Stimulated activated CD4-positive, alpha-beta T cell treated with anti-CD3 and anti-CD28 coated beads, Interleukin-12 subunit alpha, Interleukin-12 subunit beta, amount 100 ng/mL, for 48 hours (primary cell): ENCODE data around the gene SPDYC.
"Not testable (repeated sequence)": the region's sequence is repeated elsewhere in the genome, so short reads cannot be mapped to it uniquely, and the experiment has no call there.

ENCODE experiments used
- DNase-seq, 3 donors: peaks; one replicate each; pipeline ENCODE4 v3.0.0-alpha.2; 2020; ENCODE audit warnings: low read depth in 2 of 3, low spot score in 1 of 3

SPDYC gene

GRCh38 chr11:65134240-65134951 lies 35.6 kb upstream of the SPDYC start, which contains the start of gene SYVN1:
TSS of gene SYVN1 (minus strand) at chr11:65134519. CDS start at chr11:65133601, 918 bp downstream.
- DNase-seq = peak; percentile 82 to 90 (median 84)

GRCh38 chr11:65134952-65135632 lies 34.9 kb upstream of the SPDYC start:
- peak; percentile 74 to 79 (median 74) for DNase-seq

- no peak for DNase-seq
Observed at GRCh38 chr11:65135633-65136145, 34.3 kb upstream of the SPDYC start.

DNA sequence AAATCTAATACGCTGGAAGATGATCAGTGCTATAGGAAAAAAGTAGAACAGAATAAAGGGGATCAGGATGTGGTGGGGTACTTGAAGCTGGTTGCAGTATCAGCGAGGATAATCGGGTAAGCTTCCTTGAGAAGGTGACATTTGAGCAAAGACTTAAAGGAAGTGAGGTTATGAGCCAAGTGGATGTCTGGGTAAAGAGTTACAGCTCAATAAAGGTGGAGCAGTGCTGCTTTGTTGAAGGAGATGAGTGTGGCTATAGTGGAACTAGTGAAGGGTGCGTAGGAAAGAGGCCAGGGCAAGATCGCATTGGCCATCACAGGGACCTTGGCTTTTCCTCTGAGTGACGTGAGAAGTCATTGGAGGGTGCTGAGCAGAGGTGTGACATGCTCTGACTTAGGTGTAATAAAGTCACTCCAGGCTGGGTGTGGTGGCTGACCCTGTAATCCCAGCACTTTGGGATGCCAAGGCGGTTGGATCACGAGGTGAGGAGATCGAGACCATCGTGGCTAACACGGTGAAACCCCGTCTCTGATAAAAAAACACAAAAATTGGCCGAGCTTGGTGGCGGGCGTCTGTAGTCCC lies 33.4 kb upstream of the SPDYC start:
- no peak for DNase-seq

- no peak for DNase-seq
Observed at GRCh38 chr11:65141896-65142494, 28.0 kb upstream of the SPDYC start.

GRCh38 chr11:65147352-65148075 lies 22.5 kb upstream of the SPDYC start:
- DNase-seq = no peak

GRCh38 chr11:65148657-65149056 lies 21.4 kb upstream of the SPDYC start:
- no peak for DNase-seq

- DNase-seq = not testable (repeated sequence)
Observed at GRCh38 chr11:65150131-65150508, 19.9 kb upstream of the SPDYC start.

DNA sequence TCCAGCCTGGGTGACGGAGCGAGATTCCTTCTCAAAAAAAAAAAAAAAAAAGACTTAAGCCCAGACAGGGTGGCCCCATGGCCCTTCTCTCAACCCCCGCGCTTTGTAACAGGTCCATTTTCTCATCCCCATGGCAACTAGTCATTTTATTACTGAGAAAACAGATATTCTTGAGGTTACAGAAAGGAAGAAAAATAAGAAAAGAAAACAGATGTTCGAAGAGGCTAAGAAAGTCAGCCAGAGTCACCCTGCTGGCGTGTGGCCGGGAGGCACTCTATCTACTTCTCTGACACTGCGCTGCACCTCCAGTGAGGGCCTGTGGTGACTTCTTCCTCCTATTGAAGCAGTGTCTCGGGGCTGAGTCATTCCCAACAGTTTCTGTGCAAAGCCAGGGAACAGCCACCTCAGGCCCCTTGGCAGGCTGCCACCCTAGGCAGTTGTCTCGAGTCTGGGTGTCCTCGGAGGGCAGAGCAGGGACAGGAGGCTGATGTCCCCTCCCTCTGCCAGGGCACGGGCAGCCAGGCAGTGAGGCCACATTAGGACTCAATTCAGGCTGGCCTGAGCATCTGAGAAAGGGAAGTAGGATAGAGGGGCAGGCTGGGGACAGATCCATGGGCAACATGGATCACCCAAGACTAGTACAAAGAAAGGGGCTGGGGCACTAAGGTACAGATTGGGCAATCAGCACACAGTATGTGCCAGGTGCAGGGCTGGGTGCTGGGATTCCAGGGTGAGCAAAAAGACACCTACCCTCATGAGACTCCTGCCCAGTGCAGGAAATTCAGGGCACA lies 19.3 kb upstream of the SPDYC start:
- peak in 2 of 3 donors; percentile 14 to 39 for DNase-seq

DNA sequence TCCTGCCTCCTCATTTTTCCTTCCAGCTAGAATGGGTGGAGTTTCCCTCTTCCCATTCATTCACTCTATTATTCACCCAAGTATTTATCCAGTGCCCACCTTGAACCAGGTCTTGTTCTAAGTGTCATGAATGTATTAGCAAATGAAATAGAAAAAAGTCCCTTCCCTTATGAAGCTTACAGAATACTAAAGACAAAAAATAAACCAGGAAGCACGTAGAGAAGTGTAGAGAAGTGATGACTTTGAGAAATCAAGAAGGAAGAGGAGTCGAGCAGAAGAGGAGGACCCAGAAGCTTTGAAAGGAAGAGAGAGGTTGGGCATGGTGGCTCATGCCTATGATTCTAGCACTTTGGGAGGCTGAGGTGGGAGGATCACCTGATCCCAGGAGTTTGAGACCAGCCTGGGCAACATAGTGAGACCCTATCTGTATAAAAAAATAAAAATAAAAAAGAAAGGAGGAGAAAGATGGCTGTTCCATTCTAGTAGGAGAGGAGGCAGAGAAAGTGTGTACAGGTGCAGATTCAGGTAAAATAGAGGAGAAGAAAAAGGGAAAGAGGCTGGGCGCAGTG lies 18.6 kb upstream of the SPDYC start:
- DNase-seq = no peak

- DNase-seq = no peak
Observed at GRCh38 chr11:65152122-65152521, 17.9 kb upstream of the SPDYC start.

- no peak for DNase-seq
Observed at GRCh38 chr11:65156256-65156655, 13.8 kb upstream of the SPDYC start.

GRCh38 chr11:65156926-65157325 lies 13.1 kb upstream of the SPDYC start:
- DNase-seq = no peak

GRCh38 chr11:65157336-65157735 lies 12.7 kb upstream of the SPDYC start:
- no peak for DNase-seq

DNA sequence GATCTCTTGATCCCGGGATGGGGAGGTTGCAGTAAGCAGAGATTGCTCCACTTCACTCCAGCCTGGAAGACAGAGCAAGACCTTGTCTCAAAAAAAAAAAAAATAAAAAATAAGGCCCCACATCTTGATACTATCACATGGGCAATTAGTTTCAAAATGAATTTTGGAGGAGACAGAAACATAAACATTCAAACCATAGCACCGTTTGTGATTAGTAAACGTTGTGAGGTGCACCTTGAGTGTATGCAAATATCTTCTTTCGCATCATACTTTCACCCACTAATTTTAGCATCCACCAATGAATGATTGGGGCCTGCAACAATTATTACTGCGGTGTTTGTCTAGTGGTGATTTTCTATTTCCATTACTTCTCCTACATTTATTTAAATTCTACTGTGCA lies 11.0 kb upstream of the SPDYC start:
- no peak for DNase-seq

DNA sequence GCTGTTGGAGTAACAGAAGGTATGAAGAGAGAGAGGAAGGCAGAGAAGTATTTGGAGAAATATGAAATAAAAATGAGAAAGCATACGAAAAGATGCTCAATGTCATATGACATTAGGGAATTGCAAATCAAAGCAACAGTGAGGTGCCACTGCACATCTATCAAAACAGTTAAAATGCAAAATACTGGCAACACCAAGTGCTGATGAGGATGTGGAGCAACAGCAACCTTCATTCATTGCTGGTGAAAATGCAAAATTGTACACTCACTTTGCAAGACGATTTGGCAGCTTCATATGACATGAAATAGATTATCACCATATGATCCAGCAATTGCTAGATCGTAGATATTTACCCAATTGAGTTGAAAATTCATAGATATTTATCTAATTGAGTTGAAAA lies 9.4 kb upstream of the SPDYC start:
- no peak for DNase-seq

DNA sequence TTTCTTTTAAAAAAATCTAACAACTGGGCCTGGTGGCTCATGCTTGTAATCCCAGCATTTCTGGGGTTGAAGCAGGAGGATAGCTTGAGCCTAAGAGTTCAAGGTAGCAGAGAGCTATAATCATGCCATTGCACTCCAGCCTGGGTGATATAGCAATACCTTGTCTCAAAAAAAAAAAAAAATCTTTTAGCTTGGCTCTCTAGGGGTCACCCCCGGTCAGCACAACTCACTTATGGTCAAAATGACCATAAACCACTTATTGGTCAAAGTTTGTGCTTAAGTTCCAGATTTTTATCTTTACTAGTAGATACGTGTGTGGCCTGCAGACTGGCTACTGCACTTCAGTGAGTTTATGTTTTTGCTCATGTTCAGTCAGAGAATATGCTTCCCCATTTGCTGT lies 6.3 kb upstream of the SPDYC start:
- no peak for DNase-seq

DNA sequence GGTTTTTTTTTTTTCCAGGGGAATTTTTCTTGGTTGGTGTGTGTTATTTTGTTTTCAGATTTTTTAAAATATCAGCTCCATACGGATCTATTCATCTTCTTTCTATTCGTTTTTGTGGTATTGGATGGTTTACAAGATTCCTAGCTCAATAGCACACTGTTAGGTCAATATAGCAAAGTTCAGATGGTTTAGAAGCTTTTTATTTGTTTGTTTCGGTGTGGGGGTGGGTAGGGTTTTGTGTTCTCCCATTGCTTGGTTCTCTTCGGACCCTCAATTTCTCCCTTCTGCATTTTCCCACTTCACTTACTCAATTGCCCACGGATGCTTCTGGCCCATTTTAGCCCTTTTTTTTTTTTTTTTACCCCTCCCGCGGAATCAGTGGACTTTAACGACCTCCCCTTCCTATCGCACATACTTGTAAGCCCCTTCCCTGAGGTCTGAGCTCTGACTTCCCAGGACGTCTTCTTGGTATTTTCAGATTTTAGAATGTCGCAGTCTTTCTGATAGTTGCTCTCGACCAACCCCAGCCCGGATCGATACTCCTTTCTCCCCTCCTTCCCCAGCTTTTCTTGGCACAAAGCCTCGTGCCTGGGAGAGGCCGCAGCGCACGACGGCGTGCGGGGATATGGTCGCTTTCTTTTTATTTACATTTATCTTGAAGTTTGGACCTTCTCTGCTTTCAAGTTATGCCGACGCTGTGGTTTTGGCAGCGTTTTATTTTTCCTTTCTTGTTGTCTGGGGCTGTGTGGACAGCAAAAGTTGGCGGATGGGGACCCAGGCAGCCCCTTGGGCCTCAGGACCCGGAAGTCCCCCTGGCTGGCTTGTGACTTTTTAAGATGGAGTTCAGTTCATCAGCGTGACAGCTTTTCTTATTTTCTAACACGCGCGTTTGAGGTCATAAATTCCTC lies 4.4 kb upstream of the SPDYC start:
- no peak for DNase-seq

DNA sequence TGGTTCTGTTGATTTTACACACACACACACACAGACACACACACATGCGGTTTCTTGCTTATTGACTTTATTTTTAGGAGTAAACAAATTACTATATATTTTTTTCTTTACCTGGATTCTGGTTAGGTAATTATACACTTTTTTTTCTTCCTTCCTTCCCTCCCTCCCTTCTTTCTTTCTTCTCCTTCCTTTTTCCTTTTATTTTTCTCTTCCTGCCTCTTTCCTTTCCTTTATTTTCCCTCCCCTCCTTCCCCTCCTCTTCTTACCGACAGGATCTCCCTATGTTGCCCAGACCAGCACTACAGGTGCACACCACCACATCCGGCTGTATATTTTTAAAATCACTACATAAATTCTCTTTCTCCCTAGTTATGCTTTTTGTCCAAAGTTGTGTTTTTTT lies 3.1 kb upstream of the SPDYC start:
- DNase-seq = no peak
